DLD1 (cell line): ENCODE data around the gene ZFAND5.

Experiments used
- in situ Hi-C: cut with HindIII; loops from 2 replicates; pipeline ENCODE4 v1.10.0; 2017; ENCODE audit warnings: low sequenced_read_pairs

ZFAND5 gene

DNA sequence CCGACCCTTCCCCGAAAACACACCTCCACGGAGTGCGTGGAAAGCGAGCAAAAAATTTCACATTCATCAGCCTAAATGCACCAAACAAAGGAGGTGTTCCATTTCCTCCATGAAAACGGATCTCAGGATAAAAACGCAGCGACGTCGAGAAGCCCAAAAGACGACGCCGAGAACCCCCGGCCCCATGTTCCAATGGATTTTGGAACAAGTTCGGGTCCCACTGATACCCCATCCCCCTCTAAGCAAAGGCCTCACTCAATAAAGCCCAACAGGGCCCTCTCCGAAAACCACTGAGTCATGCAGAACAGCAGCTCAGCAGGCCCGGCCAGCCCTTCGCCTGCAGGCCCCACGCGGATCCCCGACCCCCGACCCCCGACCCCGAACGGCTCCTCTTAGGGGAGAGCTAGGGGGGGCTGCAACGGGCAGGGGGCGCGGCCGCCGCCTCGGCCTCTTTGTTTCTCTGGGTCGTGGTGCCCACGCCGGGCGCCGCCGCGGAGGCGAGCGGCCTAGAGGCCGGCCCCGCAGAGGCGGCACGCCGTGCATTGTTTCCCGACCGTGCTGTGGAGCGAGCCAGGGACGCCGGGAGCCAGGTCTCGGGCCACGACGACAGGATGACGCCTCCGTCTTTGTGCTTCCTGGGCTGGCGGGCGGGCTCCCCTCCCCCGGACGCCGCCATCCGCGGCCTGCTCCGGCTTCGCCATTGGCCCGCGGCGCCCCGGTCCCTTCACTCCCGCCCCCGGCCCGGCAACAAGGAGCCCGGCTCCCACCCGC is 915 bp downstream of the ZFAND5 start:
- in situ Hi-C loops = loop anchor here (25.0 kb wide), 1 partner anchor 223 kb away; no protein-coding TSS in a partner anchor

DNA sequence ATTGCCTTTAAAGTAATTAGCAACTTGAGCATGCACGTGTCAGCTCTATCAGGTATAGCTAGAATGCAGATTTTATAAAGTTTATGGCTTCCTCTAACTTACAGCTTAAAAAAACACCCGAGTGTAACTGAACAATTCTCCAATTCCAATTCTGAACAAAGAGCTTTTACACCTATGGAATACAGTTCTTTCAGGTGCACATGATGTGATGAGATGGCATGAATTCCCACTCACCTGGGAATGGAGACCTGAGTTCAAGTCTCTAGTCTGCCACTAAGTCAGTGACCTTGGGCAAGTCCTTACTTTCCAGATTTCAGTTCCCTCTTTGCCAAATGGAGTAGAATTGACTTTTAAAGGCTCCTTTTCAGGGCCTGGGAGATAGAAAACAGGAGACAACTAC is 1.8 kb downstream of the ZFAND5 start:
- in situ Hi-C loops = loop anchor here (25.0 kb wide), 1 partner anchor 224 kb away; no protein-coding TSS in a partner anchor

DNA sequence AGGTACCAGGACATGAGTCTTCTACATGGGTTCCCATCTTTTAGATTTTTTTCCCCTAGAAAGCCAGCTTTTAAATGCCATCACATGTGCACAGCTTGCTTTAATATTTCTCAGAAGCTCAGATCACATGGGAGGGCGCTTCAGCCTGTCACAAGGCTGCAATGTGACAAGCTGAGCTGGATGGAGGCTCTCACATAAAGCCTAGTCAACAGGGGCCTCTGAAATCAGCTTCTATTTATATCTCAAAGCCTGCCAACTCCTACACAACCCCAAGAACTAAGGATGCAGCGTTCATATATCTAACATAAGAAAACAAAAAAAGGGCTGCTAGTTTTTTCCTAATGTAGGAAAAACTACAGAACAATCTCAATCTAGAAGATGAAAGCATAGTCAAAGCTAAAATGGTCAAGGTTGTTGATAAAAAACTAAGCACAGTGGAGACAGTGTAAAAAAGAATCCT is 2.3 kb downstream of the ZFAND5 start:
- in situ Hi-C loops = loop anchor here (25.0 kb wide), 1 partner anchor 225 kb away; no protein-coding TSS in a partner anchor

DNA sequence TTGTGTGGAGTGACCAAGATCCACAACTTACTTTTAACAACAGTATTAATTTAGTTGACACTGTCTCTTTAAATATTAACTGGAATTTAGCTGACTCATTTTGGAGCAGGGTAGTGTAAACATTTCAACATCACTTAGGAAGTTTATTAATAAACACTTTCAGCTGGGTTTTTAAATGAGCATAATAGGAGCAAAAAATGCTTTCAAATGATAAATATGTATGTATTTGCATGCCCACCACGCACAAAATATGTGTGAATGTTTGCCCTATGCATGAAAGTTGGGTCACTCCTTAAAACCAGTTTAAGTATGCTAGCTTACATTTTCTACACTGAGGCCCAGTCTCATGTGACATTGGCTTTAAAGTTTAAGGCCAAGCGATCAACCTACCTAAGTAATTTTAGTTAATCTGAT is 2.9 kb downstream of the ZFAND5 start:
- in situ Hi-C loops = loop anchor here (25.0 kb wide), 1 partner anchor 225 kb away; no protein-coding TSS in a partner anchor

- in situ Hi-C loops = loop anchor here (25.0 kb wide), 1 partner anchor 226 kb away; no protein-coding TSS in a partner anchor
These were observed 3.8 kb downstream of the ZFAND5 start for GRCh38 chr9:72361217-72361616.

DNA sequence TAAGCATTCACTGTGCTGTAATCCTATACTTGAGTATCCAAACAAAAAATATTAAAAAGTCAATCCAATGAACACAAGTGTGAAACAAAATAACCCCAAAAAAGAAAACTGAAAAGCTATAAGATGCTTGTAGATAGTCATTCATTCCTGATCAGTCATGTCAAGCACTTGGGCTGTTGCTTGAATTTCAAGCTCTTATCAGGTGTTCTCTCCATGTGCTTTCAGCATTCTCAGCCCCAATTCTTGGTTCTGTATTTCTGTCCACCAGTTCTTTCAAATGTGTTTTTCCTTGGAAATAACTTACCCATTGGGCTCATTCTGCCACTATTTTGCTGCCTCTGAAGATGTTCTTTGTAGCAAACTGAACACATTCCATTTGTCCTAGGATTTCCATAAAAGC is 4.7 kb downstream of the ZFAND5 start:
- in situ Hi-C loops = loop anchor here (25.0 kb wide), 1 partner anchor 227 kb away; no protein-coding TSS in a partner anchor

DNA sequence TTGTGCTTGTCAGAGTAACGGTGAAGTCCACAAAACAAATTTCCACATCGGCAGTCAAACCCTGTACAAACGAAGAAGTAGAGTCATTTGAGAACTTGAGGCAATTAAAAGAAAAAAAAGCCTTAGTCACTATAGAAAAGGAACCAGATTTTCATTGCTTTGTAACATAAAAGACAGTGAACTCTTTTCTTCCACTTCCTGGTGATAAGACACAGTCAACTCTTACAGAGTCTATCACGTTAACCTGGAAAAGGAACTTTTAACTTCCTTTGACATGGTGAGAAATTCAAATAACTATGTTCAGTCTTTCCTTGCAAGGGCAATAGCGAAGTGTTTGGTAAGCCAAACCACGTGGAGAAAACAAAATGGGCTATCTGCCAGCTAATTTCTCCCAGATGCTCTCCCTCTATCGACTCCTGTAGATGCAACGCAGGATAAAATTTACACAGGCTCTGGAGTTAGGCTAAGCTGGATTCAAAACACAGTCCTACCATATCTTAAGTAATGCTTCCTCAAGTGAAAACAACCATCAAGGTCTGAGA is 8.9 kb downstream of the ZFAND5 start:
- in situ Hi-C loops = loop anchor here (25.0 kb wide), 1 partner anchor 231 kb away; no protein-coding TSS in a partner anchor

- in situ Hi-C loops = loop anchor here (25.0 kb wide), 1 partner anchor 232 kb away; no protein-coding TSS in a partner anchor
These were observed 9.9 kb downstream of the ZFAND5 start for GRCh38 chr9:72355153-72355552.

DNA sequence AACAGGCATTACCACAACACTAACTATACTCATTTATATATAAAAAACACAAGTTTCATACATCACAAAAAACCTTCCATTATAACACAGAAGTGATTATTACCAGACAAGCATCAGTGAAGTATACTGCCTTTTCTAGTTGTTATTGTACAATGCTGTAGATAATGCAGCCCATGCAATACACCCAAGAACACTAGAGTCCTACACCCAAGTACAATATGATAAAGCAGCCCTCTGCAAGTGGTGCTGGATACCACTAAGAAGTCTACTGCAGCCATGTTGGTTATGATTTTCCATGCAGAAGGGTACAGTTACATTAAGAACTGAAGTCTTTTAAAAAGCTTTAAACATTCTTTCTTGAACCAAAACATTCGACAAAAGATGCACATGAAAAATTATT is 10.3 kb downstream of the ZFAND5 start:
- in situ Hi-C loops = loop anchor here (25.0 kb wide), 1 partner anchor 233 kb away; no protein-coding TSS in a partner anchor

- in situ Hi-C loops = loop anchor here (25.0 kb wide), 1 partner anchor 234 kb away; no protein-coding TSS in a partner anchor
These were observed 11.4 kb downstream of the ZFAND5 start for GRCh38 chr9:72353455-72354116.

DNA sequence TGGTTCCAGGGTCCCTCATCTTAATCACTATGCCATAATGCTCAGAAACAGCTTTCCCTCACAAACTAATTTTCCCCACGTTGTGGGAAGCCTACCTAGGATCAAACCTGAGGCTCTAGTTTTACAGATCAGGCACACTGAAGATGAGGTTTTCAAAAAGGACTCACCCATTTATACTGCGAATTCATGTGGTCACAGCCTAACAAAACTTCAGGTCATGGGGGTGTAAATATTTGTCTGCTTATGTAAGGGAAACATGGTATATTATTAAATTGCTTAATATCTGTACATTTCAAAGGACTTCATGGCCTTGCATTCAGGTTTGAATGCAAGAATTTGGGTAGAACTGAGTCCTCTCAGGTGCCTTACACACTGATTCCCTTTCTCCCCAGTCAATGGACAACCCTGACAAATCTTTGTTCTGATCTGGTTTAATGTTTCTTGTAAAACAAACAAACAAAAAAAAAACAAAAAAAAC is 12.1 kb downstream of the ZFAND5 start:
- in situ Hi-C loops = loop anchor here (25.0 kb wide), 1 partner anchor 234 kb away; no protein-coding TSS in a partner anchor

DNA sequence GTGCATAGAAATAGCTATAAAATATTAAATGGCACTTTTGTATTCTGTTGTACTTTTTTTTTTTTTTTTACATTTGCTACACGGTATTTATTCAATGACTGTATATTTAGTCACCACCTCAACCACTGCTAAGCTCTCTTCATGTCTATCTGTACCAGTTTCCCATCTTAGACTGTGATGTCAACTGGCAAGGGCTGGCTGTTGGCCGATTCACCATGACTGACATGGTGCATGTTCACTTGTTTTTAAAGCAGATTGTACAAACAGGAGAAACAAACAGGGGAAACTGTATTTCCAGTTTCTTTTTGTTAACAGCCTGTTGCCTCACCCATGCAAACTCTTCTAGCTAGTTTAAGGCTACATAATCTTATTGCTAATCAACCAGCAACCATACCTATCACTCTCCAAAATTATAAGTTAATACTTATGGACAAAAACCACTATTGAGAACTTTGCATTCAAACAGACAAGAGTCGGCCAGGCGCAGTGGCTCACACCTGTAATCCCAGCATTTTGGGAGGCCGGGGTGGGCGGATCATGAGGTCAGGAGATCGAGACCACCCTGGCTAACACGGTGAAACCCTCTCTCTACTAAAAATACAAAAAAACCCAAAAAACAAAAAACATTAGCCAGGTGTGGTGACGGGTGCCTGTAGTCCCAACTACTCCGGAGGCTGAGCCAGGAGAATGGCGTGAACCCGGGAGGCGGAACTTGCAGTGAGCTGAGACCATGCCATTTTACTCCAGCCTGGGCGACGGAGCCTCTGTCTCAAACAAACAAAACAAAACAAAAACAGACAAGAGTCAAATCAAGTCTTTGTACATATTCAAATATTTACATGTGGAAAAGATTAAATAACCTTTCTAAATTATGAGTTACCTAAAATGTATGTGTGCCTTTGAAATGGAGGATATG is 13.2 kb downstream of the ZFAND5 start:
- in situ Hi-C loops = loop anchor here (25.0 kb wide), 1 partner anchor 236 kb away; no protein-coding TSS in a partner anchor

DNA sequence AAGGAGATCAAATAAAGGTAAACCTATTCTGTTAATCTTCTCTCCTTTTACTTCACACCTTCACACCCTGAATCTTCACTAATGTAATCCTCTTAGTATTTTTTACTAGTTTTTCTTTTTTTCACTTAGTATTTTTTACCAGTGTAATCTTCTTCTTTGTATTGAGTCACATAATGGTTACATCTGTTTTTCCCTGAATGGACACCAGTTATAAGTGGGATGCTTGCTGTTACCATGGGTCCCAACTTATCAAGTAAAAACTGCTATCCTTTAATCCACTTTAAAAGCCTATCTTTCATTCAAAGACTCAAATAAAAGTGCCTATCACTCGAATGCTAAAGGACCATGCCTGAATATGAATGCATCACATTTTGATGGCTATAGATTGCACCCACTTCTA is 15.1 kb downstream of the ZFAND5 start:
- in situ Hi-C loops = loop anchor here (25.0 kb wide), 1 partner anchor 237 kb away; no protein-coding TSS in a partner anchor

- in situ Hi-C loops = no loop called here
These were observed 15.8 kb downstream of the ZFAND5 start for GRCh38 chr9:72349240-72349639.

DNA sequence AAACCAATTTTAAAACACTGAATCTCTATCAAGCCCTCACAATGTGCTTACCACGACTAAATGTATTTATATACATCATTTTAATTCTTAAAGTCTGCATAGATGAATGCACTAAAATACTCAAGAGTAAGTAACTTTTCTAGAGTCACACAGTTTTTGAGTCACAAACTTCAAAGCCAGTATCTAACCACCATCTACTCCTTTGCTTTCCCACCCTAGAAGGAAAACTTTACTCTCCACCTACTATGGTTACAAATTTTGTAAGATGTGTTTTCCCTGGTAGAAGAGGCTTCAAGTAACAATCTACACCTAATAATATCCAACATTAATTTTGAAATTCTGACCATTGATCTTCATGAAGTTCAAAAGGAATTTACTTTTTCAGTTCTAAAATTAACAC is 18.7 kb downstream of the ZFAND5 start:
- in situ Hi-C loops = no loop called here

GRCh38 chr9:72338631-72339030 is 26.4 kb downstream of the ZFAND5 start:
- in situ Hi-C loops = no loop called here

GRCh38 chr9:72337286-72337685 is 27.7 kb downstream of the ZFAND5 start:
- in situ Hi-C loops = no loop called here

DNA sequence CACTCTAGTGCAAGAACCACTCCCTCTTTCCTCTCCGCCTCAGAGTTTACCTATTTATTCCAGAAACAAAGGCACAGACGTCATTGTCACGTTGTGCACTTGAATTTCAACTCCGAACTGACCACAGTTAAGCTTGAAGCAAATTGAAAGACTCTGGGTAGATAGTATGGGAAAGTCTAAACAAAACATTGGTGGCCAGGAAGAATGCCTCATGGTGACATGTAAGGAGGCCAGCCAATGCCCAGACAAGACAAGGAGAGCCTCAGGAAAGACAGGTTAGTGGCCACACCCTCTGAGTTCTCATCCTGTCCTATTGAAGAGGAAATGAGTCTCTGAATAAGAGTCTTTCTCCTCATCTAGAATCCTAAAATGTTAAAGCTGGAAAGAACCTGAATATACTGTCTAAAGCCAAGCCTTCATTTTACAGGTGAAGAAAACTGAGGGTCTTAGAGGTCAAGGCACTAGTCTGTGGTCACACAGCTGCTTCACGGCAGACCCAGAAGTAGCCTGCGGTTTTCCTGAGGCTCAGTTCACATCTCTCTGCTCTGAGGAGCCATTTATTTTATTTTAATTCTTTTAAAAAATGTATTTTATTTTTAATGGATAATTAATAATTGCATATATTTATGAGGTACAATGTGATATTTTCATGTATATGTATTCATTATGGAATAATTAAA is 30.2 kb downstream of the ZFAND5 start:
- in situ Hi-C loops = no loop called here

GRCh38 chr9:72333709-72334108 is 31.3 kb downstream of the ZFAND5 start:
- in situ Hi-C loops = no loop called here
